A549 (cell line): Measurements from ENCODE around the gene PNPLA6. TPM values are rescaled to one million over a fixed set of nuclear protein-coding genes. Genes with fewer than 3 reads are reported as not detected.

Experiments
- ATAC-seq, 2 experiments: fragments of 200-7000 bp in 1 of 2; fragments of >200 bp in 1 of 2; cut with Nextera tagmentation in 1 of 2; cut with Tn5 transposase in 1 of 2; 3 replicates each; pipeline versions ENCODE4 v1.8.0 to v1.9.1; 2018 to 2020; ENCODE audit warnings: mild to moderate bottlenecking in 1 of 2, moderate library complexity in 1 of 2
- CTCF ChIA-PET: fragments of 300-600 bp; sonication (Branson Sonifier 250); formaldehyde crosslinking; extraction: SDS; loops from one replicate; lab custom pipeline; 2021; ENCODE audit warnings: antibody characterized with exemption, inconsistent platforms; lab: Yijun Ruan, JAX
- POLR2A ChIA-PET: fragments of 350-600 bp; formaldehyde crosslinking; extraction: SDS; loops from one replicate; lab custom pipeline; 2021; ENCODE audit warnings: antibody characterized with exemption, inconsistent platforms; lab: Yijun Ruan, JAX
- DNase-seq, 2 experiments: peaks; one replicate each; pipeline versions ENCODE4 v3.0.0 to v3.0.0-alpha.2; 2011 to 2016; ENCODE audit warnings: low read depth in 1 of 2, low spot score in 1 of 2
- FAIRE-seq: peaks from 2 replicates; lab custom pipeline; 2011; peaks lifted over from hg19 to GRCh38; lab: Jason Lieb, UNC
- H3K27ac ChIP-seq, 2 experiments: fragments of >200 bp; sonication (Bioruptor Twin); formaldehyde crosslinking; 3 replicates each; pipeline ENCODE4 v1.5.1; 2016 to 2017
- H3K4me1 ChIP-seq: fragments of >200 bp; sonication (Bioruptor Twin); formaldehyde crosslinking; 3 replicates; pipeline ENCODE4 v1.6.1; 2016
- H3K4me2 ChIP-seq: fragments of >200 bp; sonication (Bioruptor Twin); formaldehyde crosslinking; 3 replicates; pipeline ENCODE4 v1.6.1; 2016
- H3K4me3 ChIP-seq: fragments of >200 bp; sonication (Bioruptor Twin); formaldehyde crosslinking; 3 replicates; pipeline ENCODE4 v1.5.1; 2016
- H3K9me3 ChIP-seq: fragments of >200 bp; sonication (Bioruptor Twin); formaldehyde crosslinking; 3 replicates; pipeline ENCODE4 v1.6.1; 2016
- CBX8 ChIP-seq: fragments of 200-600 bp; sonication (generic); IDR thresholded peaks from 2 replicates; pipeline ENCODE4 v1.6.1; 2016
- EHF ChIP-seq: fragments of 250-450 bp; sonication (Bioruptor Pico); IDR thresholded peaks from 2 replicates; pipeline ENCODE4 v1.5.0; 2020; ENCODE audit warnings: mild to moderate bottlenecking
- ESRRA ChIP-seq: fragments of 150-350 bp; IDR thresholded peaks from 2 replicates; pipeline ENCODE4 v1.6.1; 2014; ENCODE audit warnings: mild to moderate bottlenecking, low read length, borderline replicate concordance
- GATA3 ChIP-seq: IDR thresholded peaks from 2 replicates; pipeline ENCODE4 v1.6.1; 2012; ENCODE audit warnings: borderline replicate concordance
- KDM1A ChIP-seq: fragments of 200-600 bp; sonication (generic); IDR thresholded peaks from 2 replicates; pipeline ENCODE4 v1.6.1; 2016; ENCODE audit warnings: low read depth, mild to moderate bottlenecking
- KDM5A ChIP-seq: fragments of 200-600 bp; sonication (generic); IDR thresholded peaks from 2 replicates; pipeline ENCODE4 v1.6.1; 2016; ENCODE audit warnings: antibody characterized with exemption, mild to moderate bottlenecking
- MAZ ChIP-seq: fragments of 150-350 bp; IDR thresholded peaks from 2 replicates; pipeline ENCODE4 v1.6.1; 2014; ENCODE audit warnings: antibody characterized with exemption, low read depth, low read length, borderline replicate concordance
- NFE2L2 ChIP-seq: fragments of 150-350 bp; conservative IDR thresholded peaks from 2 replicates; pipeline ENCODE4 v1.6.1; 2014; ENCODE audit warnings: low read length
- NR3C1 ChIP-seq: fragments of >200 bp; sonication (Bioruptor Twin); formaldehyde crosslinking; IDR thresholded peaks from 3 replicates; pipeline ENCODE4 v1.6.1; 2017
- PHF8 ChIP-seq: fragments of 200-600 bp; sonication (generic); IDR thresholded peaks from 2 replicates; pipeline ENCODE4 v1.6.1; 2016; ENCODE audit warnings: low read depth, mild to moderate bottlenecking, antibody characterized with exemption, moderate library complexity, borderline replicate concordance
- POLR2A ChIP-seq: IDR thresholded peaks from 2 replicates; pipeline ENCODE4 v1.6.1; 2012; ENCODE audit warnings: mild to moderate bottlenecking, low read length
- POLR2AphosphoS2 ChIP-seq: conservative IDR thresholded peaks from 2 replicates; pipeline ENCODE4 v1.6.1; 2012; ENCODE audit warnings: low read length, improper control_type of control experiment, inconsistent platforms
- RCOR1 ChIP-seq: fragments of 150-350 bp; IDR thresholded peaks from 2 replicates; pipeline ENCODE4 v1.6.1; 2014; ENCODE audit warnings: antibody characterized with exemption, low read length, low read depth
- TFCP2L1 ChIP-seq: fragments of 250-450 bp; sonication (Bioruptor Pico); IDR thresholded peaks from 2 replicates; pipeline ENCODE4 v1.5.0; 2021; ENCODE audit warnings: mild to moderate bottlenecking
- ZFP36 ChIP-seq: fragments of 450-650 bp; IDR thresholded peaks from 2 replicates; pipeline ENCODE4 v1.6.1; 2014; ENCODE audit warnings: borderline replicate concordance; ENCODE audit not compliant: partially characterized antibody
- ZSCAN20 ChIP-seq: fragments of 250-450 bp; sonication (Bioruptor Pico); IDR thresholded peaks from 2 replicates; pipeline ENCODE4 v1.8.0; 2022; ENCODE audit warnings: mild to moderate bottlenecking, moderate library complexity
- WGBS: methylation state at CpG from one replicate; pipeline ENCODE4 v1.1.6; 2017; ENCODE audit errors: missing lambda C conversion rate; 5-methylcytosine and 5-hydroxymethylcytosine counted together
- polyA plus RNA-seq, 4 experiments: library from polyadenylated mRNA; depleted of rRNA in 3 of 4; stranded (reverse); fragments of >200 nt; fragmentation: RNase III in 1 of 4; extraction: RNeasy Plus Mini Kit Qiagen cat#74134 plus additional on column Dnase treatment in 1 of 4; gene quantifications; 2 replicates in 3 of 4; 3 replicates in 1 of 4; pipeline ENCODE4 v1.2.3, GENCODE V29; 2011 to 2017
- TF ChIP-seq, protein P1 (sequence below): fragments of >200 bp; sonication (Bioruptor Twin); formaldehyde crosslinking; IDR thresholded peaks from 3 replicates; pipeline ENCODE4 v1.6.1; 2016
- TF ChIP-seq, protein P2 (sequence below): fragments of 250-450 bp; sonication (Bioruptor Pico); IDR thresholded peaks from 2 replicates; pipeline ENCODE4 v1.5.0; 2020; ENCODE audit warnings: low read depth, mild to moderate bottlenecking, moderate library complexity
- TF ChIP-seq, protein P3 (sequence below): fragments of 250-450 bp; sonication (Bioruptor Pico); IDR thresholded peaks from 2 replicates; pipeline ENCODE4 v1.5.0; 2021; ENCODE audit warnings: mild to moderate bottlenecking, moderate library complexity, borderline replicate concordance

PNPLA6 gene
- polyA plus RNA-seq, 2 of the 4 experiments (the other 2 are of a cell fraction), result 17.0 to 58.1 TPM

DNA sequence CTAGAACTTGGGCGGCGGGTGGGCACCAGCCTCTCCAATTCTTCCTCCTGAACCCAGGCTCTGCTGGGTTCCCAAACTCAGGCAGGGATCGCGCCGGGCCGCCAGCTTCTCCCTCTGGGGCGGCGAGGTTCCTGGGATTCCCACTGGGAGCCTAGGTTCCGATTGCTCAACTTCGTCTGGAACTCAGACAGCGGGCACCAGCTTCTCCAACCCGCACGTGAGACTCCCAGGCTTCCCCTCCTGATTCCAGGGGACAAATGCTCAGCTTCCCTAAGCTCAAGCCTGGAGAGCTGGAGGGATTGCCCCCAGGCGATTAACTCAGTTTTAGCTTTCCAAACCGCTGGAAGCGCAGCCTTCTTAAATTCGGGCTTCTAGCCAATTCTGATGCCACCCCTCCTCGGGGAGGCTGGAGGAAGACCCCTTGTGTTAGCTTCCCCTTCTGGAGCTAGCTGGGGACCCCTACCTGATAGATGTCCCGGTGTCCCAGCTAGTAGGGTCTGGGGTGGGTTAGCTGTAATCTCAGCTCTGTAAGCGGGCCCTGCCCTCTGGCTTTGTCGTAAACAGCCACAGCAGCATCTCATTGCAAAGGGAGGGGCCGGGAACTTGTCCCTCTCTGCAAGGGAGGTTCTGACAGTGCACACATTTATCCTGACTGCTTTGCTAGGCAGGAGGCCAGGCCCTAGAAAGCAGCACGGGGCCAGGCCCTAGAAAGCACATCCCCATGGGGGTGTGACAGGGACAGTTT lies 12.4 kb upstream of the PNPLA6 start:
- WGBS, result 5% methylated on average over 20 of the region's 23 CpGs
- ChIA-PET POLR2A (interaction anchor here (1.0 to 2.5 kb wide), 3 partner anchors 10 to 380 kb away, joined by 3 to 11 read pairs (median 10); partner anchors contain the start of gene MAP2K7), CTCF (interaction anchor here (1.1 to 1.2 kb wide), 2 partner anchors 165 to 167 kb away, joined by 3 to 4 read pairs; no protein-coding TSS in a partner anchor)
- H3K4me2 ChIP-seq, result peak overlapping the region; percentile 99
- DNase-seq (no peak), ATAC-seq (no peak; a peak in 1 of 6 replicates), FAIRE-seq (no peak)
- peak; percentile 8 for TF ChIP-seq KDM5A
- TF ChIP-seq ZSCAN20, result no peak
- peak overlapping the region; percentile 68 to 94; a peak in 5 of 6 replicates for H3K27ac ChIP-seq
- peak overlapping the region; percentile 81 for H3K4me3 ChIP-seq
- H3K9me3 ChIP-seq, result no peaks in the 10 kb centered on the region
- H3K4me1 ChIP-seq, result peaks cover 9% of the 10 kb centered on the region; the same call in 1 of the 3 replicates

DNA sequence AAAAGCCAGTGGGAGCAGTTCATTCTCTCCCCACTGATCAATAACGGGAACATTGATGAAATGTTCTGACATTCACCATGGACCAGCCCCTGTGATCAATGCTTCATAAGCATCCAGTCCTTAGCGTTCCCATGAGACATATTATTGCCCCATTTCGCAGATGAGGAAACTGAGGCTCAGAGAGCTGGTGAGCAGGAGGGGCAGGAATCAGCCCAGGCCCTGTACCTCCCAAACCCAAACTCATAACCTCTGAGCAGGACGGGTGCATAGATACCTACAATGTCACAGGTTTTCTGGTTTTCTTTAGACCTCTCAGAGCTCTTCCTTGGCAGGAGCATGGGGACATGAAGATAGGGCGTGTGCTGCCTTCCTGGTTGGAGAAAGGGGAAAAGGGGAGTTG lies 11.0 kb upstream of the PNPLA6 start:
- DNase-seq, result no peak
- ChIA-PET CTCF (interaction anchor here (1.1 kb wide), 1 partner anchor 136 kb away, joined by 6 read pairs; no protein-coding TSS in a partner anchor), POLR2A (no interaction called here)
- FAIRE-seq, result no peak
- TF ChIP-seq POLR2AphosphoS2 (no peak), PHF8 (no peak), NR3C1 (no peak), RCOR1 (no peak), NFE2L2 (no peak), TFCP2L1 (no peak), GATA3 (no peak), MAZ (no peak), EHF (CRISPR knock-in tag) (no peak), POLR2A (no peak), CBX8 (no peak), KDM1A (no peak), ESRRA (no peak)
- TF ChIP-seq, protein P1, sequence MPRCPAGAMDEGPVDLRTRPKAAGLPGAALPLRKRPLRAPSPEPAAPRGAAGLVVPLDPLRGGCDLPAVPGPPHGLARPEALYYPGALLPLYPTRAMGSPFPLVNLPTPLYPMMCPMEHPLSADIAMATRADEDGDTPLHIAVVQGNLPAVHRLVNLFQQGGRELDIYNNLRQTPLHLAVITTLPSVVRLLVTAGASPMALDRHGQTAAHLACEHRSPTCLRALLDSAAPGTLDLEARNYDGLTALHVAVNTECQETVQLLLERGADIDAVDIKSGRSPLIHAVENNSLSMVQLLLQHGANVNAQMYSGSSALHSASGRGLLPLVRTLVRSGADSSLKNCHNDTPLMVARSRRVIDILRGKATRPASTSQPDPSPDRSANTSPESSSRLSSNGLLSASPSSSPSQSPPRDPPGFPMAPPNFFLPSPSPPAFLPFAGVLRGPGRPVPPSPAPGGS, result no peak
- TF ChIP-seq, protein P2, sequence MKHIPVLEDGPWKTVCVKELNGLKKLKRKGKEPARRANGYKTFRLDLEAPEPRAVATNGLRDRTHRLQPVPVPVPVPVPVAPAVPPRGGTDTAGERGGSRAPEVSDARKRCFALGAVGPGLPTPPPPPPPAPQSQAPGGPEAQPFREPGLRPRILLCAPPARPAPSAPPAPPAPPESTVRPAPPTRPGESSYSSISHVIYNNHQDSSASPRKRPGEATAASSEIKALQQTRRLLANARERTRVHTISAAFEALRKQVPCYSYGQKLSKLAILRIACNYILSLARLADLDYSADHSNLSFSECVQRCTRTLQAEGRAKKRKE (CRISPR knock-in tag), result no peak
- no peak overlapping the region for H3K27ac ChIP-seq
- WGBS, result 83% methylated on average over 5 of the region's 5 CpGs
- H3K4me3 ChIP-seq, result no peak overlapping the region
- no peaks in the 10 kb centered on the region for H3K9me3 ChIP-seq
- ATAC-seq, result no peak
- no peak overlapping the region for H3K4me2 ChIP-seq
- peaks cover 9% of the 10 kb centered on the region; the same call in 1 of the 3 replicates for H3K4me1 ChIP-seq

DNA sequence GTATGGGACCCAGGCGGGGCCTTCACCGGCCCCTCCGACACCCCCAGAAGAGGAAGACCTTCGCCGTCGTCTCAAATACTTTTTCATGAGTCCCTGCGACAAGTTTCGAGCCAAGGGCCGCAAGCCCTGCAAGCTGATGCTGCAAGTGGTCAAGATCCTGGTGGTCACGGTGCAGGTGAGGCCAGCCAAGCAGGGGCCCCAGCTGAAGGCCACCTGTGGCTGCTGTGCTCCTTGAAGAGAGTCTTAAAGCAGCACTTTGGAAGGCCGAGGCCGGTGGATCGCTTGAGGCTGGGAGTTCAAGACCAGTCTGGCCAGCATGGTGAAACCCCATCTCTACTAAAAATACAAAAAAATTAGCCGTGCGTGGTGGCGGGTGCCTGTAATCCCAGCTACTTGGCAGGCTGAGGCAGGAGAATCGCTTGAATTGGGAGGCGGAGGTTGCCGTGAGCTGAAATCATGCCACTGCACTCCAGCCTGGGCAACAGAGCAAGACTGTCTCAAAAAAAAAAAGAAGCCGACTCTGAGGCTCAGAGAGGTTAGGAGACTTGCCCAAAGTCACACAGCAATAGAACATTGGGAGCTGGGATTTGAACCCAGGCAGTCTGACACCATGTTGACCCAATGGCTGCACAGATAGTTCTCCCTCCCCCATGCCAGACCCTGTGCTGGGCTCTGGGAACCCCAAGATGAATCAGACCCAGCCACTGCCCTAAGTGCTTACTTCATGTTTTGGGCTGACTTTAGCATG lies 10.4 kb upstream of the PNPLA6 start:
- peak; percentile 67 for TF ChIP-seq ZFP36
- TF ChIP-seq, protein P3, sequence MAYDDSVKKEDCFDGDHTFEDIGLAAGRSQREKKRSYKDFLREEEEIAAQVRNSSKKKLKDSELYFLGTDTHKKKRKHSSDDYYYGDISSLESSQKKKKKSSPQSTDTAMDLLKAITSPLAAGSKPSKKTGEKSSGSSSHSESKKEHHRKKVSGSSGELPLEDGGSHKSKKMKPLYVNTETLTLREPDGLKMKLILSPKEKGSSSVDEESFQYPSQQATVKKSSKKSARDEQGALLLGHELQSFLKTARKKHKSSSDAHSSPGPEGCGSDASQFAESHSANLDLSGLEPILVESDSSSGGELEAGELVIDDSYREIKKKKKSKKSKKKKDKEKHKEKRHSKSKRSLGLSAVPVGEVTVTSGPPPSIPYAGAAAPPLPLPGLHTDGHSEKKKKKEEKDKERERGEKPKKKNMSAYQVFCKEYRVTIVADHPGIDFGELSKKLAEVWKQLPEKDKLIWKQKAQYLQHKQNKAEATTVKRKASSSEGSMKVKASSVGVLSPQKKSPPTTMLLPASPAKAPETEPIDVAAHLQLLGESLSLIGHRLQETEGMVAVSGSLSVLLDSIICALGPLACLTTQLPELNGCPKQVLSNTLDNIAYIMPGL (CRISPR knock-in tag), result no peak
- H3K9me3 ChIP-seq, result no peaks in the 10 kb centered on the region
- no peak overlapping the region for H3K27ac ChIP-seq
- no peak overlapping the region for H3K4me2 ChIP-seq
- WGBS, result 90% methylated on average over 20 of the region's 20 CpGs
- CTCF ChIA-PET, result interaction anchor here (0.6 to 1.1 kb wide), 2 partner anchors 136 to 740 kb away, joined by 3 to 6 read pairs; no protein-coding TSS in a partner anchor
- no peak for DNase-seq
- H3K4me3 ChIP-seq, result no peak overlapping the region
- H3K4me1 ChIP-seq, result peaks cover 9% of the 10 kb centered on the region; the same call in 1 of the 3 replicates
- FAIRE-seq, result no peak
- POLR2A ChIA-PET, result no interaction called here
- no peak for ATAC-seq
